Measurements from ENCODE around the gene EIF1AD.

GRCh38 chr11:65958291-65958690 lies 43.7 kb downstream of the EIF1AD start:
- no peak for TF ChIP-seq CTCF (conservative IDR thresholded peaks at IDR 0.05)
- TF ChIP-seq EZH2 (IDR thresholded peaks at IDR 0.05; ENCODE audit: low read depth) = no peak

All from PC-9 (cell line).